GM19467 (cell line): ENCODE results near the gene ATXN7L1.

Experiments
- ATAC-seq: cut with Tn5 transposase; IDR thresholded peaks from one replicate; pipeline ENCODE4 v1.9.1; 2021; ENCODE audit warnings: mild to moderate bottlenecking, moderate library complexity; ENCODE audit not compliant: unreplicated experiment

The ATXN7L1 gene

GRCh38 chr7:105786520-105787470 lies 89.6 kb downstream of the ATXN7L1 start:
- ATAC-seq: no peak

GRCh38 chr7:105782391-105783042 lies 93.9 kb downstream of the ATXN7L1 start:
- no peak for ATAC-seq

- no peak for ATAC-seq
These were observed 96.3 kb downstream of the ATXN7L1 start for GRCh38 chr7:105779856-105780780.

- no peak for ATAC-seq
These were observed 97.4 kb downstream of the ATXN7L1 start for GRCh38 chr7:105778956-105779355.

- ATAC-seq: no peak
These were observed 99.2 kb downstream of the ATXN7L1 start for GRCh38 chr7:105776986-105777910.

GRCh38 chr7:105776068-105776790 lies 100.2 kb downstream of the ATXN7L1 start:
- ATAC-seq: no peak

GRCh38 chr7:105775580-105775979 lies 100.8 kb downstream of the ATXN7L1 start:
- no peak for ATAC-seq

- ATAC-seq: no peak
These were observed 103.4 kb downstream of the ATXN7L1 start for GRCh38 chr7:105773030-105773460.

- ATAC-seq: no peak
These were observed 106.3 kb downstream of the ATXN7L1 start for GRCh38 chr7:105769901-105770628.

- ATAC-seq: no peak
These were observed 107.4 kb downstream of the ATXN7L1 start for GRCh38 chr7:105768898-105769507.

- no peak for ATAC-seq
These were observed 108.3 kb downstream of the ATXN7L1 start for GRCh38 chr7:105768117-105768516.

GRCh38 chr7:105766421-105767073 lies 109.9 kb downstream of the ATXN7L1 start:
- ATAC-seq: no peak

- ATAC-seq: no peak
These were observed 110.6 kb downstream of the ATXN7L1 start for GRCh38 chr7:105765846-105766245.

- no peak for ATAC-seq
These were observed 111.9 kb downstream of the ATXN7L1 start for GRCh38 chr7:105764506-105764905.

GRCh38 chr7:105760551-105761447 lies 115.6 kb downstream of the ATXN7L1 start:
- ATAC-seq: no peak

- no peak for ATAC-seq
These were observed 116.5 kb downstream of the ATXN7L1 start for GRCh38 chr7:105759670-105760550.
